ENCODE measurements around the gene CNTNAP2.

CNTNAP2 gene

DNA sequence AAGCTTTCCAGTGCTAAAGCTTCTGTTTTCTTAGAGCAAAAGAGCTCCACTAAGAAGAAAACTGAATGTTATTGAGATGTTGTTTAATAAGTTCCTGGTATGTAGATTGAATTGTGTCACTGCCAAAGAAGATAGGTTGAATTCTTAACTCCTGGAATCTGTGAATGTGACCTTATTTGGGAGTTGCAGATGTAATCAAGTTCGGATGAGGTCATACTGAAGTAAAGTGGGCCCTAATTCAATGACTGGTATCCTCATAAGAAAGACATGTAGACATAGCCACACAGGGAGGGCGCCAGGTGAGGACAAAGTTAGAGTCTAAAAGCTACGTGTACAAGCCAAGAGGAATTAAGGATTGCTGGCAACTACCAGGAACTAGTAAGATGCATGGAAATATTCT is 1741.8 kb downstream of the CNTNAP2 start:
- DNase-seq (ENCODE audit: low read depth), result no peak

GRCh38 chr7:147859033-147859432 is 1742.4 kb downstream of the CNTNAP2 start:
- DNase-seq (ENCODE audit: low read depth), result no peak

GRCh38 chr7:147859486-147859885 is 1742.9 kb downstream of the CNTNAP2 start:
- DNase-seq (ENCODE audit: low read depth), result no peak

- no peak for DNase-seq (ENCODE audit: low read depth)
These were observed 1744.6 kb downstream of the CNTNAP2 start for GRCh38 chr7:147861058-147861716.

GRCh38 chr7:147861945-147862344 is 1745.3 kb downstream of the CNTNAP2 start:
- DNase-seq (ENCODE audit: low read depth), result no peak

GRCh38 chr7:147869456-147869855 is 1752.9 kb downstream of the CNTNAP2 start:
- no peak for DNase-seq (ENCODE audit: low read depth)

DNA sequence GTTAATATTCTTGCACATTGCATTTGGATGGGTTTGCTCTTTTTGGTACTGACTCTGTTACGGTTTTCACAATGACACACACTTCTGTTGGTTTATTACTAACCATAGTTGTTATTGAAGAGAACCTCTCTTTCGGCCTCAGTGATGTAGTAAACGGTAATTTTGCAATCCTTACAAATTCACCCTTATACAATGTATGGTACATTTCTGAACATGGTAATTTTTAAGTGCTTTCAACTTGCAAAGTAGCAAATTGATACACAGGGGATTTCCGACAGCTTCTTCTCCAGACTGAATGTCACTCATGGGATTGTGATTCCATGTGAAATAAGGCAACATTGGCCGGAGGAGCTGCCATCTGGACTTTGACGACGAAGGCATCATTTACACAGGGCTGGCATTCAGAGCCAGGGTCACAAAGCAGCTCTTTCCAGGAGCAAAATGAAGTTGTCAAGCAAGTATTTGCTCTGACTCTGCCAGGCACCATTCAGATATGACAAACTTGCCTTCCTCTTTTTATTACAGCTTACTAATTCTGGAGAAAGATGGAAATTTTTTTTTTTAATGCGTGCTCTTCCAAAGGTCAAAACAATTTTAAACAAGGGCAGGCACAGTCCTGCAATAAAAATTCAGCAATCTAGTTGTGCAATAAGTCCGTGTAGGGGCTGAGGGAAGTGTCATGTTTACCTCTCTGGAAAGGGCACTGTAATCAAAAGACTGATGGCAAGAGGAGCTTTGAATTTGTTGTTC is 1762.5 kb downstream of the CNTNAP2 start:
- DNase-seq (ENCODE audit: low read depth), result no peak

DNA sequence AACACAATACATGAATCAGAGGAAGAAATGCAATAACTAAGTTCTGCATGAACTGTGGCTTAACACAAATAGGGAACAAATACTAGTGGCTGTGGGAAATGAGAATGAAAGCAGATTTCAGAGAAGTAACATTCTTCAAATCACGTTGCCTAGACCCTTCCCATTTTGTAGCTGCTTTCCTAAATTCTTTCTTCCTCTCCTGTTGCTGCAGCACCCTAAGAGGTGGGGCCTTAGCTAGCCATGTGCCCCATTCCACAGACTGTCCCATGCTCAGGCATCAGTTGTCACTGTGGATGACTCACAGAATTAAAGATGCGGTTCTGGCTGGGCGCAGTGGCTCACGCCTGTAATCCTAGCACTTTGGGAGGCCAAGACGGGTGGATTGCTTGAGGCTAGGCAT is 1769.3 kb downstream of the CNTNAP2 start:
- no peak for DNase-seq (ENCODE audit: low read depth)

- no peak for DNase-seq (ENCODE audit: low read depth)
These were observed 1777.7 kb downstream of the CNTNAP2 start for GRCh38 chr7:147894271-147894670.

GRCh38 chr7:147896121-147896520 is 1779.5 kb downstream of the CNTNAP2 start:
- no peak for DNase-seq (ENCODE audit: low read depth)

GRCh38 chr7:147903536-147904218 is 1787.1 kb downstream of the CNTNAP2 start:
- no peak for DNase-seq (ENCODE audit: low read depth)

GRCh38 chr7:147904219-147904576 is 1787.6 kb downstream of the CNTNAP2 start:
- DNase-seq (ENCODE audit: low read depth), result no peak

GRCh38 chr7:147909431-147910148 is 1793.0 kb downstream of the CNTNAP2 start:
- no peak for DNase-seq (ENCODE audit: low read depth)

- DNase-seq (ENCODE audit: low read depth), result no peak
These were observed 1794.6 kb downstream of the CNTNAP2 start for GRCh38 chr7:147911201-147911601.

DNA sequence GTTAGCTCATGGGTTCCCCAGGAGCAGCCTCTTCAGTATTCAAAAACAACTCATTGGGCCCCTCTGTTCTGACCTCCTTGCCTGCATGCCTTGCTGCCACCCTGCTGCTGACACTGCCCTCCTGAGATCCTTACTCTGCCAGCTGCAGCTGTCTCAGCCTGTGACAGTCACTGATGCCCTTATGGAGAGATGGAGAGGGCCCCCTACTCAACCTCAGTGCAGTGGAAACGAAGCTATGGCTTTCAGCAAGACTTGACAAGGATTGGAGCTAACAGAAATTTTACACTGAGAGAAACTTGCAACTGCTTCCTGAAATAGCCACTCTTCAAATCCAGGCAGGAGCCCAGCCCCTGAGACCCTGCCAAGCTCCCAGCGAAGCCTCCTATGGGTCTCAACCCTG is 1795.7 kb downstream of the CNTNAP2 start:
- no peak for DNase-seq (ENCODE audit: low read depth)

DNA sequence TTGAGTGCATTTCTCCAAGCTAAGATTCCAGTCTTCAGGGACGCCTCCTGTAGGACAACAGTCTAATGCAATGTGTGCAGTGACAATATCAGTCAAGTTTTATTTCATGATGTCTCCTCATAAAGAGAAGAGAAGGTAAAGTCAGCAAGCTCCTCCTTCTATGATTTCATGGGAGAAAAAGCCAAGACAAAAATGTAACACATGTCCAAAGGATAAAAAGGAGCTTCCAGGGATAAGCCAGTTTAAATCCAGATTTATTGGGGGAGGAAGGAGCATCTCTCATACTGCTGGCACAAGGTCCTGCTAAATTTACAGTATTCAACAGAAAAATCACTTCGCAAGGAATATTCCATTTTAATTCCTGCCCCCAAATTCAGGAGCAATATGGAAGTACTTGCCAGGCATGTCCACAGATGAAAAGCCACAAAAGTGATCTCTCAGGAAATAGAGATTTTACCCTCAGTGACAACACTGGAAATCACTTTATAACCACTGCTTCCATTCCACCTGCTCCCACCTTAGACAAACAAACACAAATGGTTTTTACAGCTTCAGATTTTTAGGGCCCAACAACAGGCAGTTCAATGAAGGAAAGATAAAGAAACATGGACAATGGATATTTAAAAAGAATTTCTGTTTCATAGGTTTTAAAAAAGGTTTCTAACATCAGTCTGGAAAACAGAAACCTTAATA is 1796.5 kb downstream of the CNTNAP2 start:
- DNase-seq (ENCODE audit: low read depth), result no peak

DNA sequence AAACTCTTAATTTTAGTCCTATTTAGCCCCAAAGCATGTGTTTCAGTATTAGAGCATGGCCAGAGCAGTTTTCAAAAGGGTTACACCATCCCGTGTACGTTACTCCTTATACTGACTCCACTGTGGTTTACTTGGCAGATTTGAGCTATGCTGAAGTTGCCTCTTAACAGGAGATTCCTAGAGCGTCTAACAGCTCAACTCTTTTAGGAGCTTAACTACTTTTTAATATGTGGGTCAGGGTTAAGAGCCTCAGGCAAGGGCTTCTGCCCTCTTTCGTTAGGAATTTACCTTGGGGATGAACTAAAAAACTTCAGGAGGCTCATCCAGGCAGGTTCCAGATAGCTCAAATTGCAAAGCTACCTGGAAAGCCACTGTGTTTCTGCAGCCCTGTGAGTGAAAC is 1799.2 kb downstream of the CNTNAP2 start:
- DNase-seq (ENCODE audit: low read depth), result no peak

DNA sequence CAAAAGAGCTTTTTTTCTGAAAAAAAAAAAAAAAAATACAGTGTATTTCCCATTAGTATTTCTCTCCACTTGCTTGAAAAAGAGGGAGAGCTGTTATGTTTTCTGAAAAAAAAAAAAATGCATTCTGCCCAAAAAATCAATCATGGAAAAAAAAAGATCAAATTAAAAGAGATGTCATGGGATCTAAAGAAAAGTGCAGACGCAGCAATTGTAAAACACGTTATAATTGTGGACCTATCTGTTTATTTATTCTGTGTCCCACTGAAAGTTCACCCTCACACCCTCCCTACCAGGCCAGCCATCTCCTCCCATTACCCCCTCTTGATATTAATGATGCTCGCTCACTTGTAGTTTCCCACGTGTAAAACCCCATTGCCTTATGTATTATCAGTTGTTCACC is 1800.0 kb downstream of the CNTNAP2 start:
- no peak for DNase-seq (ENCODE audit: low read depth)

GRCh38 chr7:147923841-147924240 is 1807.2 kb downstream of the CNTNAP2 start:
- DNase-seq (ENCODE audit: low read depth), result no peak

DNA sequence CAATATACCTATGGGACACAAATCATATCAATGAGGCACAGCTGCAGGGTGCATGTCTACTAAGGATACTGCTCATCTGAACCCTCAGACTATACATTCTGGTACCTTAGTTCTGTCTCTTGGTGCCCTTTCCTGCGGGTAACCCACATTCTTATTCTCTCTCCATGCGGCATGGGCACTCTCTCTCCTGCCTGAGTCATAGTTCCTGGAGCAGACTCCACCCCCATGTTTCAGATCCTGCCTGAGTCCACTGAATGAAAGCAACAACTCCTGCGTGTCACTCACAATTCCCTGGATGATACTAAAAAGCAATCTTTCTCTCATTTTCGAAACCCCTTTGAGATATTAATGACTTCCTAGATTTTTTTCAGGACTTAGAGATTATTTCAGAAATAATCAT is 1820.8 kb downstream of the CNTNAP2 start:
- no peak for DNase-seq (ENCODE audit: low read depth)

- DNase-seq (ENCODE audit: low read depth), result no peak
These were observed 1824.8 kb downstream of the CNTNAP2 start for GRCh38 chr7:147941381-147941780.

- no peak for DNase-seq (ENCODE audit: low read depth)
These were observed 1827.7 kb downstream of the CNTNAP2 start for GRCh38 chr7:147944321-147944720.

Measured in iris pigment epithelial cell (primary cell).